Gastroesophageal sphincter (tissue), 3 donors: ENCODE measurements around the gene GNL1.
"Not testable (repeated sequence)": the region's sequence is repeated elsewhere in the genome, so short reads cannot be mapped to it uniquely, and the experiment has no call there.

Experiments
- CTCF ChIP-seq, 4 experiments: fragments of 200-600 bp in 2 of 4; fragments of 450-650 bp in 2 of 4; sonication (generic) in 1 of 4; IDR thresholded peaks; one replicate each; pipeline ENCODE4 v1.5.1; 2017 to 2019; ENCODE audit warnings: antibody characterized with exemption in 4 of 4, mild to moderate bottlenecking in 2 of 4, moderate library complexity in 2 of 4
- EP300 ChIP-seq: sonication (generic); formaldehyde crosslinking; IDR thresholded peaks from one replicate; pipeline ENCODE4 v1.6.1; 2017; ENCODE audit warnings: antibody characterized with exemption, mild to moderate bottlenecking
- POLR2A ChIP-seq, 2 donors: fragments of 450-650 bp; IDR thresholded peaks; one replicate each; pipeline ENCODE4 v1.6.1; 2017; ENCODE audit warnings: antibody characterized with exemption in 2 of 2, mild to moderate bottlenecking in 2 of 2, moderate library complexity in 1 of 2
- POLR2AphosphoS5 ChIP-seq: sonication (generic); formaldehyde crosslinking; IDR thresholded peaks from one replicate; pipeline ENCODE4 v1.6.1; 2017; ENCODE audit warnings: antibody characterized with exemption

DNA sequence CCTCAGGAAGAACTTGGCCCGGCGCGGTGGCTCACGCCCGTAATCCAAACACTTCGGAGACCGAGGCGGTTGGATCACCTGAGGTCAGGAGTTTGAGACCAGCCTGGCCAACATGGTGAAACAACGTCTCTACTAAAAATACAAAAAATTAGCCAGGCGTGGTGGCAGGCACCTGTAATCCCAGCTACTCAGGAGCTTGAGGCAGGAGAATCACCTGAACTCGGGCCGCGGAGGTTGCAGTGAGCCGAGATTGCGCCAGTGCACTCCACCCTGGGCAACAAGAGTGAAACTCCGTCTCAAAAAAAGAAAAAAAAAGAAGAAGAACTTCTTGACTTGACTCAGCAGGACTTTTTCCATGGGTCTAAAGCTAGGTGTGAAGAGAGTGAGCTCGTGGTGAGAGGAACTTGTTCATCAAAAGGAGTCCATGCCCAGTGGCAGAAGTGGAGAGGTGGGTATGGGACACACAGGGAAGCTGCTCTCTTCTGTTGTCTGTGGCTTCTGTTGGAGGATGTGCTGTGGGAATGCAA, 26.9 kb downstream of the GNL1 start:
- TF ChIP-seq POLR2AphosphoS5; EP300; CTCF (IDR thresholded peaks at IDR 0.05); POLR2A (IDR thresholded peaks at IDR 0.05): not testable (repeated sequence)
